GM12801 (cell line): Measurements from ENCODE around the gene ZNF283.

Experiments used
- TF ChIP-seq, protein P1 (sequence below): IDR thresholded peaks from one replicate; pipeline ENCODE4 v1.5.1; 2011; ENCODE audit warnings: control low read depth; ENCODE audit not compliant: insufficient read length; ENCODE audit errors: extremely low read depth

Gene ZNF283

GRCh38 chr19:43826787-43827754 lies at the start of gene ZNF283:
Gene ZNF283, plus strand, starts transcription at chr19:43827321. Its CDS starts 6,184 bp downstream, at chr19:43833505.
- TF ChIP-seq, protein P1, sequence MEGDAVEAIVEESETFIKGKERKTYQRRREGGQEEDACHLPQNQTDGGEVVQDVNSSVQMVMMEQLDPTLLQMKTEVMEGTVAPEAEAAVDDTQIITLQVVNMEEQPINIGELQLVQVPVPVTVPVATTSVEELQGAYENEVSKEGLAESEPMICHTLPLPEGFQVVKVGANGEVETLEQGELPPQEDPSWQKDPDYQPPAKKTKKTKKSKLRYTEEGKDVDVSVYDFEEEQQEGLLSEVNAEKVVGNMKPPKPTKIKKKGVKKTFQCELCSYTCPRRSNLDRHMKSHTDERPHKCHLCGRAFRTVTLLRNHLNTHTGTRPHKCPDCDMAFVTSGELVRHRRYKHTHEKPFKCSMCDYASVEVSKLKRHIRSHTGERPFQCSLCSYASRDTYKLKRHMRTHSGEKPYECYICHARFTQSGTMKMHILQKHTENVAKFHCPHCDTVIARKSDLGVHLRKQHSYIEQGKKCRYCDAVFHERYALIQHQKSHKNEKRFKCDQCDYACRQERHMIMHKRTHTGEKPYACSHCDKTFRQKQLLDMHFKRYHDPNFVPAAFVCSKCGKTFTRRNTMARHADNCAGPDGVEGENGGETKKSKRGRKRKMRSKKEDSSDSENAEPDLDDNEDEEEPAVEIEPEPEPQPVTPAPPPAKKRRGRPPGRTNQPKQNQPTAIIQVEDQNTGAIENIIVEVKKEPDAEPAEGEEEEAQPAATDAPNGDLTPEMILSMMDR = no peak

DNA sequence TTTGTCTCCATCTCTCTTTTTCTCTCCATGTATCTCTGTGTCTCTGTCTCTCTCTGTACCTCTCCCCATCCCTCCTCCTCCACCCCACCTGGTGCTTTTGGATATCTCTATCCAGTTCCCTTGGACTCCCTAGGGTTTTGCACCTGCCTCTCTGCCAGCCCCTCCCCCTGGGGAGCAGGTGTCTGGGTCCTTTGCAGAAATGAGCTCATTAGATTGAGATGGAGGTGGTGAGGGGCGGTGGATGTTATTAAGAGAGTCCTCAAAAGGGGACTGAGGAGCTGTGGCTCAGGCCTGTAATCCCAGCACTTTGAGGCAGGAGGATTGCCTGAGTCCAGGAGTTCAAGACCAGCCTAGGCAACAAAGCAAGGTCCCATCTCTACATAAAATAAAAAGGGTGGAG lies 48.5 kb upstream of the ZNF283 start:
- TF ChIP-seq, protein P1 = no peak

DNA sequence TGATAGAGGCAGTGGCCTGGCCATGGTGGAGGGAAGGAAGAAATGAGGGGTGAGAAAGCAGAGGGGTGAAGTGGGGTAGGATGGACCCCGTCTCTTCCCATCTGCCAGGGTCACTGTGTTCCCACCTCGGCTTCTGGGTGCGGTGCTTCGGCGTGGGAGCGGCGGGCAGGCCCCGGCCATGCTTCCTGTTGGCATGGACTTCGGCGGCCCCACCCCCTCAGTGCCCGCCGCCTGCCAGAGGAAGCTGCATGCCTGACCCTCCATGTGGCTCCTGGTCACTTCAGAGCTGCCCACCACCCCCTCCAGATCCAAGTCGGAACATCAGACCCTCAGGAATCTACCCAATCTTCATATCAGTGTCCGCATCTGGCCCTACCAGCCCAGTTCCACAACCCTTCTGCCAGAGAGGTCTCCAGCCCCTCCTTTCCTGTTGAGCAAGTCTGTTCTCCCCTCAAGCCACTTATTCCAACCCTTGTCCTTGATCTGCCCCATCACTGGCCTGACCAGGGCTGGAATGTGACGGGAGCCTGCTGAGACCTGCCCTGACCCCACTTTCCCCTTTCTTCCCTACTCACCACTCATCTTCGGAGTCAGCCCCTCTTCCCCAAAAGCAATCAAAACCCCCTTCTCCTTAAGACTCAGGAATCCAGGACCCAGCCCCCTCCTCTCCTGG lies 47.8 kb upstream of the ZNF283 start:
- TF ChIP-seq, protein P1 = no peak

DNA sequence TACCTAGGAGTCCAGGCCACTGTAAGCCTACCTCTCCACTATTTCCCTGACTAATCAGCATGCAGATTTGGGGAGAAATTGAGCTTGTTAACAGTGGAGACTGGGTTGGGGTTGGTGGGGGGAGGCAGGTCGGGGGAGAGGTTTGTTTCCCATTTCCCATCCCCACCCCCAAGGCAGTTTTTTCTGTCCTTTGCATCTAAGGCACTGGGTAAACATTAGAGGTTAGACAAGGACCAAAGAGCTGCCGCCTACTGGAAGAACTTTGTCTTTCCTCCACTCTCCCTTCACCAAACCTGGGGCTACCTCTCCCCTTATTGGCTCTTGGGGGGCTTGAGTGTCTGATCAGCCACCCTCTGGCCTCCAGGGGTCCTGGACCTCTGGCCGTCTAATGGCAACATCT lies 47.3 kb upstream of the ZNF283 start:
- TF ChIP-seq, protein P1 = no peak

DNA sequence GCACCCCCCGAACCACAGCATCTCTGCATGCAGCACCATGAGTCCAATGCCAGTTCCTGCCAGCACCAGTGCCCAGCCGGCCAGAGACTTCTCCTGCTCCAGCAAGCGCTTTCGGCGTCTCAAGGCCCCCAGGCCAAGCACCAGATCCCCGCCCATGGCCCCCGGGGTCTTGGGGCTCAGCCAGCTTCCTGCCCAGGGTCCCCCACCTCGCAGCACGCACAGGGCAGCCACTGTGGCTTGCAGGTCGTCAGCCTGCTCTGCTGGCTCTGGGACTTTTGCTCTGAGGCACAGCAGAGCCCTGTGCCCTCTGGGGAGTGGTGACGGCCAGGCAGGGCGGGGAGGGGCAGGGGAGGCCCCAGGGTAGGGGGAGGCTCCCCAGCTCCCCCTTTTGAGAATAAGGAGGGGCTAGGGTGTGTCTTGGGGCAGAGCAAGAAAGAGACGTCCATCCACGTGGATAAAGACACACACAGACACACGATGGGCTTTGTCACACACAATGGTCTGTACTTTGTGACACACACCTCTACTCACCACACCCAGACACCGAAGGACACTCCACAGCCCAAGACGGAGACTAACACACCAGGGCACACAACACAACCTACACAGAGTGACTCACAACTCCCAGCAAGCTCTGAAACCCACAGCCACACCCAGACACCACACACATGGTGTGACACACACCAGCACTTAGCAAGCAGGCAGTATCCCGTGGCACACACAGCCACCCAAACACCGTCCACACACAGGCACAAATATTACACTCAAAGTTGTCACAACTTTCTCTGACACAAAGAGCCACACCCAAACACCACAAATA lies 46.2 kb upstream of the ZNF283 start, which contains the start of gene KCNN4:
Gene KCNN4, minus strand, starts transcription at position 268 of the 820 bp plus-strand sequence. Its CDS starts 112 bp downstream, at position 156.
- TF ChIP-seq, protein P1 = no peak

DNA sequence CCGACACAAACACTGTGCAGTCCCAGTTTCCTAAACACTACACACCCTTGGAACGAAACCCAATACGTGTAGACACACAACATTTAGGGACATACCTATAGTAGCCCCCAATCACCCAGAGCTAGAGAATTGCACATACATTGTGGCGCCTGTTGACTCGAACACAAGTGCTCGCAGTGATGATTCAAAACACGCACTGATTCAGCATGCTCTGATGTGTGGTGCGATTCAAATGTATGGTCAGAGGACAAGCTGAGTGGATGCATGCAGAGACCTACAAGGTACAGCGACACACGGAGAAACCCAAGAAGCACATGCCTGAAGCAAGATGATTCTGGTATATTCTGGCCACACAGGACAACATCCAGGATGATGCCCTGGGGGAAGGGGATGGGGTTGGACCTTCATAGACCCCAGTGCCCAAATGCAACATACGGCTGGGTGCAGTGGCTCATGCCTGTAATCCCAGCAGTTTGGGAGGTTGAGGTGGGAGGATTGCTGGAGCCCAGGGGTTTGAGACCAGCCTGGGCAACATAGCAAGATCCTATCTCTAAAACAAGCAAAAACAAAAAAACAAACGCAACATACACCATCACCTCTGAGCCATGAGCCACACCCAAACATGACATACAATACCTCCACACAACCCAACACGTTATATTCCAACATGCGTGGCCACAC lies 45.4 kb upstream of the ZNF283 start:
- TF ChIP-seq, protein P1 = no peak
